ENCODE results near the gene NAA40. TPM values are rescaled to one million over a fixed set of nuclear protein-coding genes. Genes with fewer than 3 reads are reported as not detected.

The NAA40 gene
- total RNA-seq, 4 donors from 2014 or later, result 3.8 to 12.5 (median 8.5) TPM

DNA sequence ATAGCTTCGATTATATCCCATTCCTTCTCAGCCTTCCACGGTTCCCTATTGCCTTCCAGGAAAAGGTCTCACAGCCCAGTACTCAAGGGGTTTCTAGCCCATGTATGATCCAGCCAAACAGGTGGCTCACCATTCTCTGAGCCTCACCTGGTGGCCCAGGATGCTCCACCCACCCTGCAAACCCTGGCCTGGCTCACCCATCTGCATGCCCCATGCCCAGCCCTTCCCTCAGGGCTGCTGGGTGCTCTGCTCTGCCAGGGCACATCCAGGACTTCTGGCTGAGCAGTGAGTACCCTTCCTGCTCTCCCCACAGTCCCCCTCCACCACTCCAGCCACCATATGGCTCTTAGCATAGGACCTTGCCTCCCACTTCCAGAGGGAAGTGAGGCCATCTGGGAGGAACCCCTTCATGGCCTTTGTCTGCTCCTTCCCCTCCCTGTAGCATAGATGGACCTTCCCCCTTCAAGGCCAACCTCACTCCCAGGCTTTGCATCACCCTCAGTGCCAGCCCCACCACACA, 16.1 kb upstream of the NAA40 start:
- 67% methylated on average over 1 of the region's 2 CpGs; no CpG with 5 or more reads in 1 of the 2 donors for WGBS, 2 donors (ENCODE audit: low coverage in 1 of 2)
- no peak overlapping the region for H3K27ac ChIP-seq
- no peak for ATAC-seq

GRCh38 chr11:63923319-63923718, 15.5 kb upstream of the NAA40 start:
- H3K4me1 ChIP-seq, result peaks cover 0 to 27% (median 18%) of the 10 kb centered on the region in 3 donors
- no peak for ATAC-seq

More for the DNA sequence above, 16.1 kb upstream of the NAA40 start:
- no peak overlapping the region for H3K4me3 ChIP-seq
- no peaks in the 10 kb centered on the region for H3K36me3 ChIP-seq
- H3K27me3 ChIP-seq, result no peaks in the 10 kb centered on the region
- TF ChIP-seq EP300 (IDR thresholded peaks at IDR 0.05) (no peak), POLR2AphosphoS5 (IDR thresholded peaks at IDR 0.05) (no peak), POLR2A (IDR thresholded peaks at IDR 0.05) (no peak)
- TF ChIP-seq, protein P1, sequence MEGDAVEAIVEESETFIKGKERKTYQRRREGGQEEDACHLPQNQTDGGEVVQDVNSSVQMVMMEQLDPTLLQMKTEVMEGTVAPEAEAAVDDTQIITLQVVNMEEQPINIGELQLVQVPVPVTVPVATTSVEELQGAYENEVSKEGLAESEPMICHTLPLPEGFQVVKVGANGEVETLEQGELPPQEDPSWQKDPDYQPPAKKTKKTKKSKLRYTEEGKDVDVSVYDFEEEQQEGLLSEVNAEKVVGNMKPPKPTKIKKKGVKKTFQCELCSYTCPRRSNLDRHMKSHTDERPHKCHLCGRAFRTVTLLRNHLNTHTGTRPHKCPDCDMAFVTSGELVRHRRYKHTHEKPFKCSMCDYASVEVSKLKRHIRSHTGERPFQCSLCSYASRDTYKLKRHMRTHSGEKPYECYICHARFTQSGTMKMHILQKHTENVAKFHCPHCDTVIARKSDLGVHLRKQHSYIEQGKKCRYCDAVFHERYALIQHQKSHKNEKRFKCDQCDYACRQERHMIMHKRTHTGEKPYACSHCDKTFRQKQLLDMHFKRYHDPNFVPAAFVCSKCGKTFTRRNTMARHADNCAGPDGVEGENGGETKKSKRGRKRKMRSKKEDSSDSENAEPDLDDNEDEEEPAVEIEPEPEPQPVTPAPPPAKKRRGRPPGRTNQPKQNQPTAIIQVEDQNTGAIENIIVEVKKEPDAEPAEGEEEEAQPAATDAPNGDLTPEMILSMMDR (IDR thresholded peaks at IDR 0.05), result no peak
- no peaks in the 10 kb centered on the region for H3K9me3 ChIP-seq
- peaks cover 0 to 33% (median 23%) of the 10 kb centered on the region in 3 donors for H3K4me1 ChIP-seq

GRCh38 chr11:63929616-63930015, 9.2 kb upstream of the NAA40 start:
- TF ChIP-seq, protein P1 (IDR thresholded peaks at IDR 0.05), result no peak
- TF ChIP-seq POLR2A (IDR thresholded peaks at IDR 0.05) (no peak), POLR2AphosphoS5 (IDR thresholded peaks at IDR 0.05) (no peak), EP300 (IDR thresholded peaks at IDR 0.05) (no peak)
- Histone ChIP-seq H3K27ac (no peak overlapping the region), H3K27me3 (no peaks in the 10 kb centered on the region), H3K36me3 (no peaks in the 10 kb centered on the region), H3K4me3 (no peak overlapping the region), H3K9me3 (no peaks in the 10 kb centered on the region), H3K4me1 (no peaks in the 10 kb centered on the region)
- WGBS, 2 donors (ENCODE audit: low coverage in 1 of 2), result 70 to 87% methylated on average over 3 to 4 of the region's 5 CpGs
- ATAC-seq, result no peak

More at GRCh38 chr11:63923319-63923718, 15.5 kb upstream of the NAA40 start:
- H3K27me3 ChIP-seq, result no peaks in the 10 kb centered on the region
- no peaks in the 10 kb centered on the region for H3K9me3 ChIP-seq
- H3K27ac ChIP-seq, result no peak overlapping the region
- H3K4me3 ChIP-seq, result no peak overlapping the region
- no peaks in the 10 kb centered on the region for H3K36me3 ChIP-seq
- 53 to 76% methylated on average over 4 of the region's 4 CpGs for WGBS, 2 donors (ENCODE audit: low coverage in 1 of 2)
- TF ChIP-seq EP300 (IDR thresholded peaks at IDR 0.05) (no peak), POLR2A (IDR thresholded peaks at IDR 0.05) (no peak), POLR2AphosphoS5 (IDR thresholded peaks at IDR 0.05) (no peak)
- TF ChIP-seq, protein P1 (IDR thresholded peaks at IDR 0.05), result no peak

DNA sequence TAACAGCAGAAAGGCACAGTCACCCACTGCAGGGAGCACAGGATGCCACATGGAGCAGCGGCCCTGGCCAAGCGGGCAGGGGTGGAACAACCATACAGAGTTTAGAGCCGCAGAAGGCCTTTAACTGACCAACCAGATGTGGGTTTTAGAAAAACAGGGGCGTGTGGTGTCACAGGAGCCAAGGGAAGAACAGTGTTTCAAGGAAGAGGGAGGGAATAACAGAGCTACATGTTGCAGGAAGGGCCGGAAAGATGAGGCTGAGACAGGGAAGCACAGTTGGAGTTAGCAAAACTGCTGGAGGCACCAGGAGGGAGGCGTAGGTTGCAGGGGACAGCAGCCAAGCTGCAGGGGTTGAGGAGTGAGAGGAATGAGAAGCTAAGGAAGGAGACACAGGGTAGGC, 7.8 kb upstream of the NAA40 start:
- no peak overlapping the region for H3K4me3 ChIP-seq
- no peaks in the 10 kb centered on the region for H3K4me1 ChIP-seq
- WGBS, 2 donors (ENCODE audit: low coverage in 1 of 2), result 61 to 68% methylated on average over 5 of the region's 6 CpGs
- no peak overlapping the region for H3K27ac ChIP-seq
- no peak for TF ChIP-seq POLR2A (IDR thresholded peaks at IDR 0.05)
- TF ChIP-seq, protein P1 (IDR thresholded peaks at IDR 0.05), result no peak
- TF ChIP-seq EP300 (IDR thresholded peaks at IDR 0.05), result no peak
- TF ChIP-seq POLR2AphosphoS5 (IDR thresholded peaks at IDR 0.05), result no peak
- H3K36me3 ChIP-seq, result no peaks in the 10 kb centered on the region
- H3K9me3 ChIP-seq, result no peaks in the 10 kb centered on the region
- ATAC-seq, result no peak
- no peaks in the 10 kb centered on the region for H3K27me3 ChIP-seq

- no peaks in the 10 kb centered on the region for H3K27me3 ChIP-seq
- TF ChIP-seq POLR2AphosphoS5 (IDR thresholded peaks at IDR 0.05), result no peak
- TF ChIP-seq POLR2A (IDR thresholded peaks at IDR 0.05), result no peak
- TF ChIP-seq EP300 (IDR thresholded peaks at IDR 0.05), result no peak
- TF ChIP-seq, protein P1 (IDR thresholded peaks at IDR 0.05), result no peak
- WGBS, 2 donors (ENCODE audit: low coverage in 1 of 2), result 55% methylated on average over 5 of the region's 12 CpGs; no CpG with 5 or more reads in 1 of the 2 donors
- no peak overlapping the region for H3K4me3 ChIP-seq
- no peaks in the 10 kb centered on the region for H3K36me3 ChIP-seq
- H3K4me1 ChIP-seq, result no peaks in the 10 kb centered on the region
- no peaks in the 10 kb centered on the region for H3K9me3 ChIP-seq
- no peak overlapping the region for H3K27ac ChIP-seq
- no peak for ATAC-seq
Observed at GRCh38 chr11:63931876-63932275, 6.9 kb upstream of the NAA40 start.

All from gastroesophageal sphincter (tissue), 4 donors.